Amniotic epithelial cell (primary cell): ENCODE data around the gene TAF13.
"Not testable (repeated sequence)": the region's sequence is repeated elsewhere in the genome, so short reads cannot be mapped to it uniquely, and the experiment has no call there.

Source experiments
- DNase-seq: peaks from one replicate; pipeline ENCODE4 v3.0.0-alpha.2; 2010; ENCODE audit warnings: low read depth

TAF13 gene

DNA sequence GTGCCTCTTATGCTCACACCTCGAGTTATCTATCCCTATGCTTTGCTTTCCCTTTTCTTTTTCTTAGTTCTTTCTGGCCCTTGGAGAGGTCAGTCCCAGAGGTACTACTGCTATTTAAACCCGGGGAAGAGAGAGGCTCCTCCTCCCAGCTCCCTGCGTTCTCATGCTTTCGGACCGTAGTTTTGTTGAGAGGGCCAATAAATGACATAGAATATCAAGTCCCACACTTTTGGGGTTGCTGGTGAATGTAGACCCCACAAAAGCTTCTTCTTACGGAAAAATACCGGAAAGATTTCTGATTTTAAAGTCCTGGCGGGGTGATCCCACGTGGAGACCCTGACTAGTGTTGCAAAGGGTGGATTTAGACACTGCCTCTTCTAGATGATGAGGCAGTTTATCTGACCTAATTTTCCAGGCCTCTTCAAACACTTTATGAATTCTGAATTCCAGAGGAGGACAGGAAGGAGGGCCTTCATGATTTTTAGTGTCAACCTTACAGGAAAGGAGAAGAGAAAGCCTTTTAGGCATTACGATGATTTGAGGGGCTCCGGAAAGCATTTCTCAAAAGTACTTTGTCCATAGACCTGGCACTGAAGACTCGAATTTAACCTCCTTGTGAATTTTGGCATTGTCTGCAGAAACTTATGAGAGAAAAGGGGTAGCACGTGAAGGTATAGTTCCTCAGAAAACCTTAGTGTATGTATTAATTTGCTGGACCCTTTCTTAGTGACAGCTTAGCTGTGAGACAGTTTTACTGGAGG lies 15.5 kb upstream of the TAF13 start:
- DNase-seq, result peak; percentile 50

- DNase-seq, result peak; percentile 97
Observed at GRCh38 chr1:109090196-109091077, 14.6 kb upstream of the TAF13 start, which contains the start of gene TMEM167B. Gene TMEM167B (plus strand): TSS chr1:109090764. CDS start chr1:109090873, 109 bp downstream.

GRCh38 chr1:109089242-109090015 lies 13.6 kb upstream of the TAF13 start:
- DNase-seq, result peak; percentile 76

- DNase-seq, result peak; percentile 40
Observed at GRCh38 chr1:109084563-109085517, 9.0 kb upstream of the TAF13 start.

DNA sequence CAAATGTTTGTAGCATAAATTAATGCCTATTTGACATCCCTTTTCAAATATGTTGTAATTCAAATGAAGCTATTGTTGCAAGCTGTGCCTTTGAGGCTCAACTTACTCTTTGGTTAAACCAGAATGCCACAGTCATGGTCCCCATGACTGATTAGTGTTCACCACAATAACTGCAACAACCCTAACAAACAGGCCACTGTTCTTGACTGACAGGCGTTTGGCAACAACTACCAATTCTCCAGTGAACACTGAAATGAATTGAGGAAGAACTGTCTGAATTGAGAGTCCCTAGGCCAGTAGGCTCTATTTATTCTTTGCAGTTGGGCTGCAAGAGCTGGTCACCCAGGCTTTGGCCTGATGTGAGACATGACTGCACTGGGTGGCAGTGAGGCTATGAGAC lies 8.1 kb upstream of the TAF13 start:
- DNase-seq, result peak; percentile 14

- no peak for DNase-seq
Observed at GRCh38 chr1:109083501-109083900, 7.7 kb upstream of the TAF13 start.

DNA sequence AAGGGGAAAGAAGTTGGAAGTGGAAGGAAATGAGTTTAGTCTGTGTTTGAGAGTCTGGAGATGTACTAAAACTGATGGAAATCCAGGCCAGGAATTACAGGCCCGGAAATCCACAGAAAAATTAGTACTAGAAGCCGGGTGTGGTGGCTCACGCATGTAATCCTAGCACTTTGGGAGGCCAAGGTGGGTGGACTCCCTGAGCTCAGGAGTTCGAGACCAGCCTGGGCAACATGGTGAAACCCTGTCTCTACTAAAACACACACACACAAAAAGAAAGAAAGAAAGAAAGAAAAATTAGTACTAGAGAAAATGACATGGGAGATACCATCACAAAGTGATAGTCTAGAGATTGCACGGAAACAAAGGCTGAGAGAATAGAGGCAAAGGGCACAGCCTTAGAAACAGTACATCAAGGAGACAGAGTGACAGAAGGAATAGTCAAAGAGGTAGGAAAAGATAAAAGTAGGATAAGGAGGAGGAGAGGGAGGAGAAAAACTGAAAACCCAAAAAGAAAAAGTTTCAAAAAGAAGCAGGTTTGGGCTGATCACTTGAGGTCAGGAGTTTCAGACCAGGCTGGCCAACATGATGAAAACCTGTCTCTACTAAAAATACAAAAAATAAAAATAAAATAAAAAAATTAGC lies 4.8 kb upstream of the TAF13 start:
- no peak for DNase-seq

GRCh38 chr1:109079240-109079622 lies 3.4 kb upstream of the TAF13 start:
- DNase-seq, result no peak

- no peak for DNase-seq
Observed at GRCh38 chr1:109078317-109078716, 2.5 kb upstream of the TAF13 start.

DNA sequence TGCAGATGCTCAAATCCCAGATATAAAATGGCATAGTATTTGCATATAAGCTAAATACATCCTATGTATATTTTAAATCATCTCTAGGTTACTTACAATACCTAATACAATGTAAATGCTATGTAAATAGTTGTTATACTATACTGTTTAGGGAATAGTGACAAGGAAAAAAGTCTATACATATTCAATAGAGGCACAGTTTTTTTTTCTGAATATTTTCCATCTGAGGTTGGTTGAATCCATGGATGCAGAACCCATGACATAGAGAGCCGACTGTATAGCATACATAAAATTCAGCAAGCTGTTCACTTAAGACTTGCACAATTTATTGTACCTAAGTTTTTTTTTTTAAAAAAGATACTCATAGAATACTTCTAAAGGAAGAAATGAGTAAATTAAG lies 6.5 kb downstream of the TAF13 start:
- DNase-seq, result no peak

- DNase-seq, result no peak
Observed at GRCh38 chr1:109067883-109068282, 7.9 kb downstream of the TAF13 start.

- no peak for DNase-seq
Observed at GRCh38 chr1:109065137-109065536, 10.7 kb downstream of the TAF13 start.

DNA sequence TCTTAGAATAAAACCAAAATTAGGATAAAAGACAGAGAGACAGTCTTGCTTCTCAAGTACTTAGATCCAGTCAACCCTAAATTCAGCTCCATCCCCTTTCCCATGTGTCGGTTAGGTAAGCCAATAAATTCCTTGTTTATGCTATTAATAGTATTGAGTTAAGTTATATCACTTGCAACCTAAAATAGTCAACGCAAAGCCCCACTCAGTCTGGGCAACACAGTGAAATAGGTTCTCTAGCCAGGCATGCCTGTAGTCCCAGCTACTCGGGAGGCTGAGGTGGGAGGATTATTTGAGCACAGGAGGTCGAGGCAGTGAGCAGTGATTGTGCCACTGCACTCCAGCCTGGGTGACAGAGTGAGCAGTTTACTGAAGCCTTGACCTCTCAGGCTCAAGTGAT lies 14.6 kb downstream of the TAF13 start:
- DNase-seq, result no peak

GRCh38 chr1:109060707-109061106 lies 15.1 kb downstream of the TAF13 start:
- DNase-seq, result no peak

DNA sequence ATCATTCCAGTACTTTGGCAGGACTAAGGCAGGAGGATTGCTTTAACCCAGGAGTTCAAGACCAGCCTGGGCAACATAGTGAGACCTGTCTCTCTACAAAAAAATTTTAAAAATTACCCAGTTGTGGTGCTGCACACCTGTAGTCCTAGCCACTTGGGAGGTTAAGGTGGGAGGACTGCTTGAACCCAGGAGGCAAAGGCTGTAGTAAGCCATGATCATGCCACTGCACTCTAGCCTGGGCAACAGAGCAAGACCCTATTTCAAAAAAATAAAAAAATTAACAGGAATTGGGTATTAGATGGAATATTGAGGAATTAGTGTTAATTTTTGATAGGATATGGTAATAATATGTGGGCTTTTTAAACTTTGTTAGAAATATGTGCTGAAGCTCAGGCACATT lies 16.8 kb downstream of the TAF13 start:
- DNase-seq, result no peak

GRCh38 chr1:109056064-109056463 lies 19.7 kb downstream of the TAF13 start:
- no peak for DNase-seq

GRCh38 chr1:109052145-109052544 lies 23.7 kb downstream of the TAF13 start:
- not testable (repeated sequence) for DNase-seq

GRCh38 chr1:109050228-109050995 lies 25.4 kb downstream of the TAF13 start:
- DNase-seq, result no peak

GRCh38 chr1:109048335-109048734 lies 27.5 kb downstream of the TAF13 start:
- DNase-seq, result no peak

- DNase-seq, result no peak
Observed at GRCh38 chr1:109047339-109047738, 28.5 kb downstream of the TAF13 start.
